GM12875 (cell line): ENCODE results near the gene COL3A1.

Source experiments
- H3K4me3 ChIP-seq: one replicate; pipeline ENCODE4 v1.5.1; 2011; ENCODE audit warnings: low read depth, low read length, control low read depth
- CTCF ChIP-seq: IDR thresholded peaks from 2 replicates; pipeline ENCODE4 v1.5.1; 2011; ENCODE audit warnings: low read depth, mild to moderate bottlenecking, control low read depth, inconsistent platforms, low read length, moderate library complexity, borderline replicate concordance; ENCODE audit not compliant: insufficient read depth

The COL3A1 gene

GRCh38 chr2:189014449-189015138 is 40.4 kb downstream of the COL3A1 start:
- no peak for TF ChIP-seq CTCF
- H3K4me3 ChIP-seq = no peak overlapping the region

GRCh38 chr2:189015359-189015758 is 41.2 kb downstream of the COL3A1 start:
- H3K4me3 ChIP-seq = no peak overlapping the region
- TF ChIP-seq CTCF = no peak

- no peak for TF ChIP-seq CTCF
Measured at GRCh38 chr2:189016311-189016861, 42.2 kb downstream of the COL3A1 start.

GRCh38 chr2:189018631-189019030 is 44.5 kb downstream of the COL3A1 start:
- H3K4me3 ChIP-seq = no peak overlapping the region
- TF ChIP-seq CTCF = no peak

More at GRCh38 chr2:189016311-189016861, 42.2 kb downstream of the COL3A1 start:
- H3K4me3 ChIP-seq = no peak overlapping the region

- no peak for TF ChIP-seq CTCF
- H3K4me3 ChIP-seq = no peak overlapping the region
Measured at GRCh38 chr2:189020179-189020578, 46.0 kb downstream of the COL3A1 start.

GRCh38 chr2:189022053-189022481 is 47.9 kb downstream of the COL3A1 start:
- no peak for TF ChIP-seq CTCF
- H3K4me3 ChIP-seq = no peak overlapping the region

- no peak overlapping the region for H3K4me3 ChIP-seq
- no peak for TF ChIP-seq CTCF
Measured at GRCh38 chr2:189022492-189022891, 48.3 kb downstream of the COL3A1 start.
